GM10248 (cell line): ENCODE data around the gene MTM1.

Experiments used
- CTCF ChIA-PET: fragments of 300-600 bp; sonication (Branson Sonifier 250); formaldehyde crosslinking; extraction: SDS; loops from one replicate; lab custom pipeline; 2021; ENCODE audit warnings: antibody characterized with exemption; lab: Yijun Ruan, JAX
- POLR2A ChIA-PET: fragments of 350-650 bp; sonication (Branson Sonifier 250); formaldehyde crosslinking; extraction: SDS; loops from one replicate; lab custom pipeline; 2020; ENCODE audit warnings: antibody characterized with exemption; lab: Yijun Ruan, JAX
- DNase-seq: peaks from one replicate; pipeline ENCODE4 v3.0.0; 2012; ENCODE audit errors: extremely low spot score
- CTCF ChIP-seq: IDR thresholded peaks from 2 replicates; pipeline ENCODE4 v1.5.1; 2012; ENCODE audit warnings: mild to moderate bottlenecking, low read depth; ENCODE audit errors: extremely low read depth, missing control alignments, control extremely low read depth

Gene MTM1

GRCh38 chrX:150697641-150698040, 129.2 kb downstream of the MTM1 start:
- DNase-seq = no peak
- CTCF ChIA-PET = no interaction called here
- no peak for TF ChIP-seq CTCF
- POLR2A ChIA-PET = no interaction called here

- ChIA-PET CTCF (interaction anchor here (0.9 to 2.9 kb wide), 3 partner anchors 12 to 17 kb away, joined by 3 to 8 read pairs (median 7); no protein-coding TSS in a partner anchor), POLR2A (no interaction called here)
- DNase-seq = no peak
- TF ChIP-seq CTCF = no peak
These were observed 130.6 kb downstream of the MTM1 start for GRCh38 chrX:150698981-150699380.

GRCh38 chrX:150700107-150700506, 131.7 kb downstream of the MTM1 start:
- no peak for DNase-seq
- no peak for TF ChIP-seq CTCF
- POLR2A ChIA-PET = no interaction called here
- CTCF ChIA-PET = interaction anchor here (0.9 to 2.9 kb wide), 5 partner anchors 13 to 26 kb away, joined by 3 to 8 read pairs (median 7); no protein-coding TSS in a partner anchor

- TF ChIP-seq CTCF = no peak
- ChIA-PET CTCF (interaction anchor here (1.0 to 1.3 kb wide), 2 partner anchors 19 to 381 kb away, joined by 3 read pairs; no protein-coding TSS in a partner anchor), POLR2A (no interaction called here)
These were observed 133.0 kb downstream of the MTM1 start for GRCh38 chrX:150701377-150701776.

GRCh38 chrX:150702966-150703694, 134.7 kb downstream of the MTM1 start:
- no peak for DNase-seq
- POLR2A ChIA-PET = interaction anchor here (0.5 kb wide), 1 partner anchor 9 kb away, joined by 3 read pairs; no protein-coding TSS in a partner anchor
- CTCF ChIA-PET = interaction anchor here (0.9 to 2.5 kb wide), 7 partner anchors 8 to 132 kb away, joined by 3 to 6 read pairs (median 5); no protein-coding TSS in a partner anchor
- TF ChIP-seq CTCF = no peak

More at GRCh38 chrX:150701377-150701776, 133.0 kb downstream of the MTM1 start:
- DNase-seq = no peak

GRCh38 chrX:150703695-150703974, 135.2 kb downstream of the MTM1 start:
- no peak for TF ChIP-seq CTCF
- POLR2A ChIA-PET = interaction anchor here (0.5 kb wide), 1 partner anchor 10 kb away, joined by 3 read pairs; no protein-coding TSS in a partner anchor
- CTCF ChIA-PET = interaction anchor here (1.0 to 2.5 kb wide), 6 partner anchors 9 to 20 kb away, joined by 3 to 6 read pairs (median 5); no protein-coding TSS in a partner anchor
- no peak for DNase-seq
